ENCODE measurements around the gene CD74.

The CD74 gene

GRCh38 chr5:150396267-150396666, 16.4 kb downstream of the CD74 start:
- DNase-seq = no peak

GRCh38 chr5:150395688-150395975, 17.1 kb downstream of the CD74 start:
- DNase-seq = no peak

- DNase-seq = no peak
These were observed 17.6 kb downstream of the CD74 start for GRCh38 chr5:150394912-150395687.

GRCh38 chr5:150394131-150394530, 18.6 kb downstream of the CD74 start:
- no peak for DNase-seq

- no peak for DNase-seq
These were observed 19.5 kb downstream of the CD74 start for GRCh38 chr5:150393096-150393645.

GRCh38 chr5:150392680-150393079, 20.0 kb downstream of the CD74 start:
- no peak for DNase-seq

GRCh38 chr5:150391986-150392385, 20.7 kb downstream of the CD74 start:
- no peak for DNase-seq

- no peak for DNase-seq
These were observed 21.5 kb downstream of the CD74 start for GRCh38 chr5:150391064-150391834.

- DNase-seq = no peak
These were observed 23.0 kb downstream of the CD74 start for GRCh38 chr5:150389531-150390266.

- no peak for DNase-seq
These were observed 26.5 kb downstream of the CD74 start for GRCh38 chr5:150386024-150386855.

- no peak for DNase-seq
These were observed 28.0 kb downstream of the CD74 start for GRCh38 chr5:150384701-150385100.

- DNase-seq = no peak
These were observed 34.6 kb downstream of the CD74 start for GRCh38 chr5:150377964-150378694.

- no peak for DNase-seq
These were observed 35.6 kb downstream of the CD74 start for GRCh38 chr5:150376799-150377771.

- no peak for DNase-seq
These were observed 38.1 kb downstream of the CD74 start for GRCh38 chr5:150374651-150375050.

- no peak for DNase-seq
These were observed 40.1 kb downstream of the CD74 start for GRCh38 chr5:150372639-150373038.

GRCh38 chr5:150368526-150368925, 44.2 kb downstream of the CD74 start:
- no peak for DNase-seq

GRCh38 chr5:150364004-150364403, 48.7 kb downstream of the CD74 start:
- DNase-seq = no peak

GRCh38 chr5:150363185-150363584, 49.5 kb downstream of the CD74 start:
- DNase-seq = no peak

- no peak for DNase-seq
These were observed 51.4 kb downstream of the CD74 start for GRCh38 chr5:150361301-150361700.

- DNase-seq = no peak
These were observed 54.2 kb downstream of the CD74 start for GRCh38 chr5:150358261-150359095.

Measured in NCI-H1436 (cell line).